Nephron progenitor cell (in vitro differentiated cells): ENCODE data around the gene SLC12A6.

ENCODE experiments used
- DNase-seq: peaks from one replicate; pipeline ENCODE4 v3.0.0; 2021
- H3K27ac Mint-ChIP-seq: 2 replicates; pipeline ENCODE4 v1.8.0; 2021; ENCODE audit warnings: mild to moderate bottlenecking, moderate library complexity, mixed read lengths
- H3K27me3 Mint-ChIP-seq: 2 replicates; pipeline ENCODE4 v1.8.0; 2021; ENCODE audit warnings: mild to moderate bottlenecking, low read depth, mixed read lengths; ENCODE audit not compliant: poor library complexity
- H3K36me3 Mint-ChIP-seq: 2 replicates; pipeline ENCODE4 v1.8.0; 2021; ENCODE audit warnings: low read depth, mixed read lengths
- H3K4me1 Mint-ChIP-seq: 2 replicates; pipeline ENCODE4 v1.8.0; 2021; ENCODE audit warnings: mixed read lengths
- H3K4me3 Mint-ChIP-seq: 2 replicates; pipeline ENCODE4 v1.8.0; 2021; ENCODE audit warnings: mild to moderate bottlenecking, moderate library complexity, mixed read lengths
- H3K9me3 Mint-ChIP-seq: 2 replicates; pipeline ENCODE4 v1.8.0; 2021; ENCODE audit warnings: mild to moderate bottlenecking, moderate library complexity, mixed read lengths
- TF ChIP-seq, protein P1 (sequence below): fragments of 200-600 bp; sonication (generic); IDR thresholded peaks from 2 replicates; pipeline ENCODE4 v1.5.0; 2021; ENCODE audit warnings: antibody characterized with exemption

The SLC12A6 gene

DNA sequence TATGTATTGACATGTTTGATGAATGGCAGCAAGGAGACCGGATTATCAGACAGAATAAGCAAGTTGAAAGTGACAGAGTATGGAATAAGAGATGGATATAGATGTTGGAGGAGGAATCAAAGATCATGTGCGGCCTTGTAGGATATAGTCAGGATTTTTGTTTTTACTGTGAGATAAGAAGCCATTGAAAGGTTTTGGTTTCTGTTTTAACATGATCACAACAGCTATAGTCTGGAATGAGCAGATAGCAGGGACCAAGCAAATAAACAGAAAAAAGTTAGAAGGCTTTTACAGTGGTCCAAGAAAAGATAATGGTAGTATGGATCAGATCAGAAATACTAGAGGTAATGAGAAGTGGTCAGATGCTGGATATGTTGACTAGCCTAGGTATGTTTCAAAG lies 52.6 kb downstream of the SLC12A6 start:
- H3K36me3 Mint-ChIP-seq = peaks cover 1% of the 10 kb centered on the region
- DNase-seq = no peak
- H3K9me3 Mint-ChIP-seq = peaks cover 21% of the 10 kb centered on the region
- H3K27me3 Mint-ChIP-seq = peaks cover 9% of the 10 kb centered on the region
- TF ChIP-seq, protein P1, sequence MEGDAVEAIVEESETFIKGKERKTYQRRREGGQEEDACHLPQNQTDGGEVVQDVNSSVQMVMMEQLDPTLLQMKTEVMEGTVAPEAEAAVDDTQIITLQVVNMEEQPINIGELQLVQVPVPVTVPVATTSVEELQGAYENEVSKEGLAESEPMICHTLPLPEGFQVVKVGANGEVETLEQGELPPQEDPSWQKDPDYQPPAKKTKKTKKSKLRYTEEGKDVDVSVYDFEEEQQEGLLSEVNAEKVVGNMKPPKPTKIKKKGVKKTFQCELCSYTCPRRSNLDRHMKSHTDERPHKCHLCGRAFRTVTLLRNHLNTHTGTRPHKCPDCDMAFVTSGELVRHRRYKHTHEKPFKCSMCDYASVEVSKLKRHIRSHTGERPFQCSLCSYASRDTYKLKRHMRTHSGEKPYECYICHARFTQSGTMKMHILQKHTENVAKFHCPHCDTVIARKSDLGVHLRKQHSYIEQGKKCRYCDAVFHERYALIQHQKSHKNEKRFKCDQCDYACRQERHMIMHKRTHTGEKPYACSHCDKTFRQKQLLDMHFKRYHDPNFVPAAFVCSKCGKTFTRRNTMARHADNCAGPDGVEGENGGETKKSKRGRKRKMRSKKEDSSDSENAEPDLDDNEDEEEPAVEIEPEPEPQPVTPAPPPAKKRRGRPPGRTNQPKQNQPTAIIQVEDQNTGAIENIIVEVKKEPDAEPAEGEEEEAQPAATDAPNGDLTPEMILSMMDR = no peak
- no peak overlapping the region for H3K27ac Mint-ChIP-seq
- no peak overlapping the region for H3K4me3 Mint-ChIP-seq
- no peaks in the 10 kb centered on the region for H3K4me1 Mint-ChIP-seq

DNA sequence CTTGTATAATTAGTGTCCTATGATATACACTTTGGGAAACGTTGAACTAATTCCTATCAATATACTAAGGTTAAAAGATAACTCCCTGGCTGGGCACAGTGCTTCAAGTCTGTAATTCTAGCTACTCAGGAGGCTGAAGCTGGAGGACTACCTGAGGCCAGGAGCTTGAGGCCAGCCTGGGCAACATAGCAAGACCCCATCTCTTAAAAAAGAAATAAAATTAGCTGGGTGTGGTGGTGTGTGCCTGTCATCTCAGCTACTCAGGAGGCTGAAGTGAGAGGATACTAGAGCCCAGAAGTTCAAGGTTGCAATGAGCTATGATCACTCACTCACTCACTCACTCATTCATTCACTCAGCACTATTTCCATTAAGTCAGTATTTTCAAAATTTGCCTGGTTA lies 55.2 kb downstream of the SLC12A6 start:
- Mint-ChIP-seq H3K4me1 (no peaks in the 10 kb centered on the region), H3K9me3 (peaks cover 8% of the 10 kb centered on the region), H3K36me3 (no peaks in the 10 kb centered on the region), H3K27me3 (peaks cover 4% of the 10 kb centered on the region), H3K27ac (no peak overlapping the region), H3K4me3 (no peak overlapping the region)
- DNase-seq = no peak
- TF ChIP-seq, protein P1 = no peak

DNA sequence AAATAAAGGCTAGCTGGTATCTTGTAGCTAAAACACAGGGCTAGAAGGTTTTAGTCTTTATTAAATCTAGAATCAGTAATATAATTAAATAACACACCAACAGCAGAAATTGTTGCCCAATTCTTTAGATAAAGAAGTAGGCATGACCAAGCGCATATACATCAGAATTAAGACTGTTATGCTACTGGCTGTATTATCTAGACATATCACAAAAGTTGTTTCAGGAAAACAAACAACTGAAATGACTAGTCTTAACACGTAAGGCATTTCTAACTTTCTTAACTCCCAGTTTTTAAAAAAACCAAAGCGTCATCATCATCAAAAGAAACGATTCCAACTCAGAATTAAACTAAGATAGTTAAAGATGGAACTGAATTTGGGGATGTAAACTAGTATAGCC lies 57.4 kb downstream of the SLC12A6 start:
- DNase-seq = no peak
- Mint-ChIP-seq H3K27ac (no peak overlapping the region), H3K36me3 (no peaks in the 10 kb centered on the region), H3K4me3 (no peak overlapping the region), H3K4me1 (no peaks in the 10 kb centered on the region), H3K9me3 (peaks cover 8% of the 10 kb centered on the region), H3K27me3 (peaks cover 4% of the 10 kb centered on the region)
- TF ChIP-seq, protein P1 = no peak

DNA sequence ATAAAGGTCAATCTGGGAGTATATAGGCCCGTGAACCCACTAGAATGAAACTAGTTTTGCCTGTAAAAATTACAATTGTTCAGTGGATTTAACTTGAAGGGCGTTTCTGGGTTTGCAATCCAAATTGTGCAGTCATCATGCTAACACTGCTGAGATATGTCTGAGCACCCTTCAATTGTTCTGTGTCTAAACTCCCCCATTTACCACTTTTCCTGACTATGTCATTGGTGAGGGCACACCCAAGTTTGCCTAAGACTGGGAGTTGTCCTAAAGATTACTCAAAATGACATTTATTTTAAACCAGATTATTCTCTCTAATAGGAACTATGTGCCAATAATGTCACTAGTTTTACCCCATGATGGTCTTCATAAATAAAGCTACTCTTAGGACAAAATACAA lies 58.2 kb downstream of the SLC12A6 start:
- Mint-ChIP-seq H3K27ac (no peak overlapping the region), H3K9me3 (peaks cover 8% of the 10 kb centered on the region), H3K27me3 (peaks cover 4% of the 10 kb centered on the region), H3K36me3 (no peaks in the 10 kb centered on the region), H3K4me1 (no peaks in the 10 kb centered on the region), H3K4me3 (no peak overlapping the region)
- TF ChIP-seq, protein P1 = no peak
- DNase-seq = no peak

DNA sequence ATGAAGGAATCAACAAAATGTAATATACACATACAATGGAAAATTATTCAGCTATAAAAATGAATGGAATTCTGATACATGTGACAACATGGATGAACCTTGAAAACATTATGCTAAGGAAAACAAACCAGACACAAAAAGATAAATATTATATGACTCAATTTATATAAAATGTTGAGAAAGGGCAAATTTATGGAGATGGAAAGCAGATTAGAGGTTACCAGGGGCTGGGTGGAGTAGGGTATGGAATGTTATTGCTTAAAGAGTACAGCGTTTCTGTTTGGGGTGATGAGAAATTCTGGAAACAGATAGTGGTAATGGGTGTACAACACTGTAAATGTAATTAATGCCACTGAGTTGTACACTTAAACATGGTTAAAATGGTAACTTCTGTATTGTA lies 61.9 kb downstream of the SLC12A6 start:
- DNase-seq = no peak
- Mint-ChIP-seq H3K9me3 (peaks cover 4% of the 10 kb centered on the region), H3K4me3 (no peak overlapping the region), H3K27me3 (peaks cover 4% of the 10 kb centered on the region), H3K36me3 (no peaks in the 10 kb centered on the region), H3K4me1 (no peaks in the 10 kb centered on the region), H3K27ac (no peak overlapping the region)
- TF ChIP-seq, protein P1 = no peak

DNA sequence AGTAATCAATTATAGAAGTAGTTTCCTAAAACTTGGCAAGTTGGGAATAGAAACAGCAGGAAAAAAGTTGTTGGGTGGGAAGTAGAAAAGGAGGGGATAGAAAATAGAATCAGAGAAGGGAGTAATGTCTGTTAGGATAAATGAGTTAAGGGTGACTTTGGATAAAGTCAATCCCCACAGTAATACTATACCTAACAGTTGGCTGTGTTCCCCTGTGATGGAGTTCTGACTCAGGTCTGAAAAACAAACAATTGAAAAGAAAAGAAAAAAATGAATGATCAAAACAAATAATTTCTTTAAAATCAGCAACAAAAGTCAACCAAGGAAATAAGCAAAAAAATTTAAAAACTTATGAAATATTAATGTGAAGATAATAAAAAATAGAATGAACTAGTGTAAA lies 62.4 kb downstream of the SLC12A6 start:
- Mint-ChIP-seq H3K36me3 (no peaks in the 10 kb centered on the region), H3K27me3 (peaks cover 4% of the 10 kb centered on the region), H3K4me3 (no peak overlapping the region), H3K4me1 (no peaks in the 10 kb centered on the region), H3K27ac (no peak overlapping the region), H3K9me3 (no peaks in the 10 kb centered on the region)
- DNase-seq = no peak
- TF ChIP-seq, protein P1 = no peak
